Heart left ventricle (tissue), 16 donors: ENCODE results near the gene UBL4A. TPM values are rescaled to one million over a fixed set of nuclear protein-coding genes. Genes with fewer than 3 reads are reported as not detected.
A peak's percentile ranks its signal among the peaks of the same experiment; 100 is the strongest.

Experiments
- ATAC-seq, 4 donors: fragments of 200-7000 bp; cut with Tn5 transposase; one replicate each; pipeline ENCODE4 v1.9.1; 2020 to 2022; ENCODE audit warnings: moderate library complexity in 4 of 4, mild to moderate bottlenecking in 3 of 4, moderate number of reproducible peaks in 1 of 4
- DNase-seq, 5 donors: peaks; one replicate each; pipeline ENCODE4 v3.0.0-alpha.2; 2020
- H3K27ac ChIP-seq, 12 donors: fragments of 200-600 bp; sonication (generic) in 4 of 12; one replicate each; pipeline versions ENCODE4 v1.5.0 to v1.8.0; 2016 to 2022; ENCODE audit warnings: mild to moderate bottlenecking in 2 of 12
- H3K27me3 ChIP-seq, 9 donors: fragments of 200-600 bp; sonication (generic) in 2 of 9; one replicate each; pipeline versions ENCODE4 v1.5.1 to v1.8.0; 2016 to 2022; ENCODE audit warnings: mild to moderate bottlenecking in 3 of 9
- H3K36me3 ChIP-seq, 9 donors: fragments of 200-600 bp; sonication (generic) in 2 of 9; one replicate each; pipeline versions ENCODE4 v1.5.0 to v1.8.0; 2018 to 2022; ENCODE audit warnings: mild to moderate bottlenecking in 2 of 9
- H3K4me1 ChIP-seq, 12 donors: fragments of 200-600 bp; sonication (generic) in 4 of 12; one replicate each; pipeline versions ENCODE4 v1.5.0 to v1.8.0; 2016 to 2022; ENCODE audit warnings: mild to moderate bottlenecking in 3 of 12
- H3K4me3 ChIP-seq, 12 donors: fragments of 200-600 bp; sonication (generic) in 4 of 12; one replicate each; pipeline versions ENCODE4 v1.5.0 to v1.8.0; 2017 to 2022; ENCODE audit warnings: mild to moderate bottlenecking in 9 of 12, moderate library complexity in 4 of 12
- H3K9me3 ChIP-seq, 12 donors: fragments of 200-600 bp; sonication (generic) in 4 of 12; one replicate each; pipeline versions ENCODE4 v1.5.0 to v1.8.0; 2016 to 2022; ENCODE audit warnings: mild to moderate bottlenecking in 1 of 12
- CTCF ChIP-seq, 12 donors: fragments of 200-600 bp; sonication (generic) in 4 of 12; IDR thresholded peaks; one replicate each; pipeline versions ENCODE4 v1.5.0 to v1.8.0; 2018 to 2022; ENCODE audit warnings: antibody characterized with exemption in 12 of 12, mild to moderate bottlenecking in 5 of 12
- POLR2A ChIP-seq, 2 donors: fragments of 450-650 bp; IDR thresholded peaks; one replicate each; pipeline ENCODE4 v1.6.1; 2017; ENCODE audit warnings: antibody characterized with exemption in 2 of 2, mild to moderate bottlenecking in 2 of 2, moderate library complexity in 2 of 2
- WGBS, 4 donors: extraction: QIAGEN DNeasy Blood & Tissue Kit in 2 of 4; methylation state at CpG; one replicate each; pipeline versions ENCODE4 v1.1.5 to v1.1.7; 2013 to 2018; 5-methylcytosine and 5-hydroxymethylcytosine counted together
- intact Hi-C, 10 donors: fragments of 100-400 bp; cut with DNase I; formaldehyde crosslinking; loops; one replicate each; pipeline versions ENCODE4 v1.11.1 to v1.14.2; 2022
- polyA plus RNA-seq, 2 donors: library from polyadenylated mRNA; stranded (reverse); fragments of 200-250 nt; gene quantifications; one replicate each; pipeline ENCODE4 v1.2.3, GENCODE V29; 2013
- total RNA-seq, 9 donors: library from RNA; depleted of rRNA in 2 of 9; stranded (reverse); fragments of >200 nt in 2 of 9; fragmentation: NEBNext Ultra II Directional in 3 of 9; extraction: Animal tissue kit (Norgen Biotek cat#: 25700) in 3 of 9; gene quantifications; one replicate each; pipeline versions ENCODE4 v1.1.0 to v1.2.4, GENCODE V29; 2016 to 2023
- donor health status: ischemic (EF 13 %, LVEDD 7.1; RV severe dilation, severe dysfunction).
- donor health status: healthy with polysubstance abuse.
- donor health status: DM: no; HTN: yes; CAD: no.
- donor health status: DM: no; HTN: no; CAD: no.
- donor health status: ischemic (EF 25% LVEDD 6.9; RV normal size, moderate dysfunction).
- donor health status: ischemic (EF 25% LVEDD 5.7; RV mildly dilated, moderate dysfunction).
- donor health status: healthy.
- donor health status: DM: yes; HTN: yes; CAD: no.
- donor health status: ischemic (EF 35%, LVEDD 5.7; RV mildly dilated, moderate dysfunction).
- donor health status: nonischemic (EF 11% LVEDD 7.7; RV severe dilation, severe dysfunction).
- donor health status: DM: yes; HTN: yes; CAD: no.
- donor health status: PGD.
- donor health status: ischemic (EF 29% LVEDD 5.4; RV normal size, mild dysfunction).
- donor health status: nonischemic (EF 23%, LVEDD 6.1; RV moderate dilation, normal function).

UBL4A gene
- total and polyA plus RNA-seq, 11 donors: 34.6 to 92.8 (median 53.7) TPM

DNA sequence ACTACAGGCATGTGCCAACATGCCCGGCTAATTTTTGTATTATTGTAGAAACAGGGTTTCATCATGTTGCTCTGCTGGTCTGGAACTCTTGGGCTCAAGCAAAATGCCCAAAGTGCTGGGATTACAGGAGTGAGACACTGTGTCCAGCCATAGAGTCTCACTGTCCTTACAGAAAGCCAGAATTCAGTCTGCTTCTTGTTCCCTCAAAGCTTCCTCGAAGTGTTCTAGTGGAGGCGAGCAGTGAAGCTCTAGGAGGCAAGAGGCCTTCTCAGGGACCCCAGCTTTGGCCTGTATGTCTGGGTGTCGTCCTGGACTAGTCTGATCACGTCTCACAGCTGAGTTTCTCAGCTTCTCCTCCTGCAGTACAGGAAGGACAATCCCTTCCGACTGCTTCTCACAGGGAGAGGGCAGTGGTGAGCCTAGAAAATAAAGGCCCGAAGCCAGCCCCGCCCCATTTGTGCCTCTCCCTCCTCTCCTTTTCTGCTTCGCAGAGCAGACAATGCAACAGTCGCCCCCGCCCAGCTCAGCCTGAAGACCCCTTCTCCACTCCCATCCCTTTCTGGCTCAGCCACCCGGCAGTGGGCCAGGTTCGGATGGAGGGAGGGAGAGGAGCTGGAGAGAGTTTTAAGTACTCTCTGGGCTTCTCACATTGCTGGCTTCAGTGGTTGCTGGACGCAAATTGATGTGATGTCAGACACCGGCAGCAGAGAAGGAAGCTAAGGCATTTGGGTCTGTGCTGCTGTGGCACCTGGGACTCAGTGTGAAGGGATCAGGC, 40.7 kb upstream of the UBL4A start:
- WGBS, 4 donors: 4 to 36% (median 14%) methylated on average over 15 of the region's 15 CpGs
- intact Hi-C loops: loop anchor here in 1 of 10 donors (5.0 kb wide), 1 partner anchor 150 kb away; the partner anchor contains the start of gene EMD
- Histone ChIP-seq H3K27me3 (peaks cover 0 to 11% (median 0%) of the 10 kb centered on the region in 9 donors), H3K9me3 (no peaks in the 10 kb centered on the region), H3K27ac (peak overlapping the region in 11 of 12 donors; percentile 47 to 83 (median 77)), H3K4me1 (peaks cover 0 to 9% (median 2%) of the 10 kb centered on the region in 12 donors), H3K36me3 (peaks cover 0 to 1% (median 0%) of the 10 kb centered on the region in 9 donors), H3K4me3 (peak overlapping the region in 10 of 12 donors; percentile 29 to 52 (median 38))
- ATAC-seq: peak; percentile 85 to 93 (median 88)
- DNase-seq: peak; percentile 73 to 83 (median 81)
- TF ChIP-seq CTCF (IDR thresholded peaks at IDR 0.05) (peak in 11 of 12 donors; percentile 25 to 70 (median 56)), POLR2A (IDR thresholded peaks at IDR 0.05) (no peak)

DNA sequence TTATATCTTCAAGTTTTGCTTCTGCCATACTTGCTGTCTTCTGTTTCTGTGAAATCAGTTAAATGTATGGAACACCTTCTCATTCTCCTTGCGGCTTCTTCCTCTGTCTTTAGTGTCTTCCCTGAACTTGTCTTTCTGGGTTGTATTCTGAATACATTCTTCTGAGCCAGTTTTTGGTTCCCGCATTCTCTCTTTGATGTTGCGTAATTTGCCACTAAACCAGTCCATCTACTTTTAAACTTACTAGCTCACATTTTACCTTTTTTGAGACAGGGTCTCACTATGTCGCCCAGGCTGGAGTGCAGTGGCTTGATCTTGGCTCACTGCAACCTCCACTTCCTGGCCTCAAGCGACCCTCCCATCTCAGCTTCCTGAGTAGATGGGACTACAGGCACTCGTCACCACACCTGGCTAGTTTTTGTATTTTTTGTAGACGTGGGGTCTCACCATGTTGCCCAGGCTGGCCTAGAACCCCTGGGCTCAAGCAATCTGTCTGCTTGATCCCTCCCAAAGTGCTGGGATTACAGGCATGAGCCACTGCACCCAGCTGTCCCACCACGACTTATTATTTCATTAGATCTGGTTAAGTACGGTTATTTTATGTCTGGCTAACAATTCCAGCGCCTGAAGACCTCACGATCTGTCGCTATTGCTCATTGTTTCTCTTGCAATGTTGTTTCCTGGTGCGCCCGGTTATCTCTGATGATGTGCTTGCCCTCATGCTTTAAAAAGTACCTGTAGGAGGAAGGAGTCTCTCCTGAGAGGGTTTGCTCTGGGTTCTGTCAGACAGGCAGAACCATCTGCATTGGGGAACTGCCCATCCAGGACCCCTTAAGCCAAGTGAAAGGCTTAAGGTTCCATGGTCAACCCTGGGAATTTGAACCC, 39.4 kb upstream of the UBL4A start:
- intact Hi-C loops: loop anchor here in 1 of 10 donors (5.0 kb wide), 1 partner anchor 149 kb away; the partner anchor contains the start of gene EMD
- Histone ChIP-seq H3K27me3 (peaks cover 0 to 11% (median 0%) of the 10 kb centered on the region in 9 donors), H3K4me3 (no peak overlapping the region), H3K36me3 (no peaks in the 10 kb centered on the region), H3K4me1 (peaks cover 0 to 9% (median 2%) of the 10 kb centered on the region in 12 donors), H3K27ac (no peak overlapping the region), H3K9me3 (no peaks in the 10 kb centered on the region)
- ATAC-seq: no peak
- WGBS, 4 donors: 82 to 86% (median 84%) methylated on average over 14 of the region's 14 CpGs
- no peak for TF ChIP-seq POLR2A (IDR thresholded peaks at IDR 0.05)
- no peak for TF ChIP-seq CTCF (IDR thresholded peaks at IDR 0.05)
- no peak for DNase-seq

DNA sequence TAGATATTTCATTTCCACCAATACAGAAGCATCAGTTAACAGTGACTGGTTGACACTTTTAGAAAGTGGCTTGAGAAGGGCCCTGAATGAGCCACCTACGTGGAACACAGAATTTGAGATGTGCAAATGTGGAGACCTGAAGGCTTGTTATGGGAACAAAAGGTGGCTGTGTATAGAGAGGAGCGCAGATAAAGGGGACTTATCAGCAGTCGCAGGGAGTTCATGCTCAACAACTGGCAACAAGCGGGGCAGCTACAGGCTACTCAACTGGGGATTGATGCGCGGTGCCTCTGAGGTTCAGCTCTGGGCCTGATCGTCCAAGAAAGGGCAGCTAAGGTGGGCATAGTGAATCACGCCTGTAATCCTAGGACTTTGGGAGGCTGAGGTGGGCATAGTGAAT, 33.0 kb upstream of the UBL4A start:
- Histone ChIP-seq H3K4me3 (no peak overlapping the region), H3K36me3 (no peaks in the 10 kb centered on the region), H3K4me1 (peaks cover 0 to 24% (median 8%) of the 10 kb centered on the region in 12 donors), H3K27ac (no peak overlapping the region), H3K9me3 (no peaks in the 10 kb centered on the region), H3K27me3 (peaks cover 0 to 5% (median 0%) of the 10 kb centered on the region in 9 donors)
- DNase-seq (no peak), ATAC-seq (no peak)
- 89 to 95% (median 90%) methylated on average over 8 of the region's 8 CpGs for WGBS, 4 donors
- intact Hi-C loops: loop anchor here in 2 of 10 donors (5.0 kb wide), 3 partner anchors 42 to 122 kb away; partner anchors contain the start of genes GDI1 (in 1 of the 2), LAGE3 (in 1 of the 2) and RPL10 (in 1 of the 2)
- TF ChIP-seq CTCF (IDR thresholded peaks at IDR 0.05): no peak
- no peak for TF ChIP-seq POLR2A (IDR thresholded peaks at IDR 0.05)
